Measurements from ENCODE around the gene TBX1.

The TBX1 gene

GRCh38 chr22:19760058-19760950, at the start of gene TBX1:
TSS of gene TBX1 (plus strand) at chr22:19760778. CDS start at chr22:19760844, 66 bp downstream.
- no peak for DNase-seq (ENCODE audit: extremely low read depth in 1 of 2, low read depth in 1 of 2)

DNA sequence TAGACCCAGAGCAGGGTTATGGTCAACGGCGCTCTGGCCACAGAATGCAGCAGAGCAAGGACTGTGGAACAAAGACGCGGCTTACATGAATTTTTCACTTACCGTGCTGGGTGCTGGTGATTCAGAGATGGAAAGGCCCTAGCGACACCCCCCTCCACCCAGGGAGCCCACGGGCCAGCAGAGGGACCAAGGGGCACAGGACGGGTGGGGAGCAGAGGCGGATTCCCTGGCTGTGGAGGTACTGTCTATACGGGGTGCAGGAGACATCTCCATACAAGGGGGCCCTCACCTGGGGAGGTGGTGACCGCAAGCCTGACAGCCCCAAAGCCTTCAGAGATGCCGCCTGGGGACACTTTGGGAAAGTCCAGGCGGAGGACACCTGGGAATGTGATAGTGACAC, 47.3 kb upstream of the TBX1 start:
- DNase-seq (ENCODE audit: extremely low read depth in 1 of 2, low read depth in 1 of 2), result no peak

- DNase-seq (ENCODE audit: extremely low read depth in 1 of 2, low read depth in 1 of 2), result no peak
Measured at GRCh38 chr22:19713650-19714311, 46.8 kb upstream of the TBX1 start.

- no peak for DNase-seq (ENCODE audit: extremely low read depth in 1 of 2, low read depth in 1 of 2)
Measured at GRCh38 chr22:19714312-19715187, 46.0 kb upstream of the TBX1 start, which contains the start of gene SEPTIN5. TSS of gene SEPTIN5 (plus strand) at chr22:19714503. CDS start at chr22:19714589, 86 bp downstream.

- DNase-seq (ENCODE audit: extremely low read depth in 1 of 2, low read depth in 1 of 2), result no peak
Measured at GRCh38 chr22:19715188-19715930, 45.2 kb upstream of the TBX1 start.

- DNase-seq (ENCODE audit: extremely low read depth in 1 of 2, low read depth in 1 of 2), result no peak
Measured at GRCh38 chr22:19716041-19716828, 44.3 kb upstream of the TBX1 start.

- DNase-seq (ENCODE audit: extremely low read depth in 1 of 2, low read depth in 1 of 2), result no peak
Measured at GRCh38 chr22:19716829-19717105, 43.8 kb upstream of the TBX1 start.

DNA sequence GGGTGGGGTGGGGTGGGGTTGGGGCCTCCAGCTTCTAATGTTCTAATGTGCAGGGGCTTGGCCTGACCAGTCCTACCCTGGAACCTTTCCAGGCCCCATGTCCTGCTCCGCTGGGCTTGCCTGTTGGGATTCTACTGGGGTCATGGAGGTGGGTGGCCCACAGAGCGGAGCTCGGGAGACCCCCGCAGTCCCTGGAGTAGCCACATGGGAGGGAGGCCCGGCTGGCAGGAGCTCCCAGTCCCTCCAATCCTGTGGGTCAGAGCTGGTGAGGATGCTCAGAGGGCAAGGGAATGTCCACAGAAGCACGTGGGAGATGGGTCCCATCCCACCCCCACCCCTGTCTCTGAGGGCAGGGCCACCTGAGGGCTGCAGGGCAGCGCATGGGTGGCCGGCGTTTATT, 43.4 kb upstream of the TBX1 start:
- no peak for DNase-seq (ENCODE audit: extremely low read depth in 1 of 2, low read depth in 1 of 2)

DNA sequence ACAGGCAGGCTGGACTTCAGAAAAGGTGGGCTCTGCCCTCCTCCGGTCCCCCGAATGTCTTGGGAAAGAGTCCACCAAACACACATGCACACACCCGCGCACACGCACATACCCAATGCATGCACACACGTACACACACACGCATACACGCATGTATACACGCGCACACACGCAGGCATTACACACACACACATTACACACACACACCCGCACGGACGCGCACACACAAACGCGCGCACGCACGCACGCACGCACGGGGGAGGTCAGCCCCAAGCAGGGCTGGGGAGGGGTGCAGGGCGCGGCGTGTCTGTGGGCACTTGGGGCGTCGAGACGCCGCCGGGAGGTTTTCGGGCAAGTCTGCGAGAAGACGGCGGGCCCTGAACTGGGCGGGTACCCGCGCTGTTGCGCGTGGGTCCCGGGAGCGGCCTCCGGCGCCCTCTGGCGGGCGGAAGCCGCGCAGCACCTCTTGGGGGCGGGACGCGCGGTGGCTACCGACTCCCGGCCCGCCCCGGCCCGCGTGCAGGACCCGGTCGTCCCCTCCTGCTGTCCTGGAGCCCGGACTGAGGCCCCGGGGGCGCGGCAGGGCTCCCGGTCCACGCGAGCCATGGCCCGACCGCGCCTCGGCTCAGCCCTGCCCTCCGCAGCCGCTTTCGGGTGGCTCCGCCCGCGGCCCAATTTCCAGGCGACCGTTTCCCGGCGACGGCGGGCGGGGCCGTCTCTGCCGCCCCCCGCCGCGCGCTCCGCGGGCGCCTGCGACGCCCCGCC, 42.7 kb upstream of the TBX1 start:
- peak; percentile 17 to 71 for DNase-seq (ENCODE audit: extremely low read depth in 1 of 2, low read depth in 1 of 2)

DNA sequence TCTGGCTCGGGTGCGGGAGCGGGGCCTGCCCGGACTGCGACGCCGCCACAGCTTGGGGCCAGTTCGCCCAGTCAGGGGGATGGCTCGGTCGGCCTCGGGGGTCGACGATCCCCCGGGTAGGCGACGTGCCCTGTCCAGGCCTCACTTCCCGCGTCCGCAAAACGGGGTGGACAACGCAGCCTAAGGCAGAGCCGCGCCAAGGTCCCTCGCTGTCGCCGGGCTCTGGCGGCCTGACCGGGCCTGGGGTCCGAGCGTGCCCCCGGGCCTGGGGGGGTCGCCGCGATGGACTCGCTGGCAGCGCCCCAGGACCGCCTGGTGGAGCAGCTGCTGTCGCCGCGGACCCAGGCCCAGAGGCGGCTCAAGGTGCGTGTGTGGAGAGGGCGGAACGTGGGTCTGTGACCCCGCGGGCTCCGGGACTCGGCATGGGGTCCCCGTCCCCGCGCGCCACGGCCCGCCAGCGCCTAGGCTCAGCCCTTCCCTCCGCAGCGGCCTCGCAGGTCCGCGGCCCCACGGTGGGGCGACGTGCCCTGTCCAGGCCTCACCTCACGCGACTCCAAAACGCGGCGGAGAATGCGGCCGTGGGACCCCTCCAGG, 42.0 kb upstream of the TBX1 start:
- DNase-seq (ENCODE audit: extremely low read depth in 1 of 2, low read depth in 1 of 2), result no peak

GRCh38 chr22:19719050-19719482, 41.5 kb upstream of the TBX1 start:
- no peak for DNase-seq (ENCODE audit: extremely low read depth in 1 of 2, low read depth in 1 of 2)

- DNase-seq (ENCODE audit: extremely low read depth in 1 of 2, low read depth in 1 of 2), result no peak
Measured at GRCh38 chr22:19719488-19720021, 41.0 kb upstream of the TBX1 start.

DNA sequence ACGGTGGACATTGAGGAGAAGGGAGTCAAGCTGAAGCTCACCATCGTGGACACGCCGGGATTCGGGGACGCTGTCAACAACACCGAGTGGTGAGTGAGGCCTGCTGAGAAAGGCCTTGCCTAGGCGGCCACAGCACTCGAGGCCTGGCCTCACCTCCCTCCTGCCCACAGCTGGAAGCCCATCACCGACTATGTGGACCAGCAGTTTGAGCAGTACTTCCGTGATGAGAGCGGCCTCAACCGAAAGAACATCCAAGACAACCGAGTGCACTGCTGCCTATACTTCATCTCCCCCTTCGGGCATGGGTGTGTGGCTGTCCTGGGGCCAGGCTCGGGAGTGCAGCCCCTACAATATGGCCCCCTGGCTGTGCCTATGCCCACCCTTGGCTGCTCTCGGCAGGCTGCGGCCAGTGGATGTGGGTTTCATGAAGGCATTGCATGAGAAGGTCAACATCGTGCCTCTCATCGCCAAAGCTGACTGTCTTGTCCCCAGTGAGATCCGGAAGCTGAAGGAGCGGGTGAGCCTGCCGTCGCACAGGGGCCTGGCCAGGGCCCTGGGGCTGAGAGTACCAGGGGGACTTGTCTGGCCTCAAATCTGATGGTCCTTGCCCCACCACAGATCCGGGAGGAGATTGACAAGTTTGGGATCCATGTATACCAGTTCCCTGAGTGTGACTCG, 40.3 kb upstream of the TBX1 start:
- DNase-seq (ENCODE audit: extremely low read depth in 1 of 2, low read depth in 1 of 2), result no peak

GRCh38 chr22:19720999-19721329, 39.6 kb upstream of the TBX1 start:
- no peak for DNase-seq (ENCODE audit: extremely low read depth in 1 of 2, low read depth in 1 of 2)

DNA sequence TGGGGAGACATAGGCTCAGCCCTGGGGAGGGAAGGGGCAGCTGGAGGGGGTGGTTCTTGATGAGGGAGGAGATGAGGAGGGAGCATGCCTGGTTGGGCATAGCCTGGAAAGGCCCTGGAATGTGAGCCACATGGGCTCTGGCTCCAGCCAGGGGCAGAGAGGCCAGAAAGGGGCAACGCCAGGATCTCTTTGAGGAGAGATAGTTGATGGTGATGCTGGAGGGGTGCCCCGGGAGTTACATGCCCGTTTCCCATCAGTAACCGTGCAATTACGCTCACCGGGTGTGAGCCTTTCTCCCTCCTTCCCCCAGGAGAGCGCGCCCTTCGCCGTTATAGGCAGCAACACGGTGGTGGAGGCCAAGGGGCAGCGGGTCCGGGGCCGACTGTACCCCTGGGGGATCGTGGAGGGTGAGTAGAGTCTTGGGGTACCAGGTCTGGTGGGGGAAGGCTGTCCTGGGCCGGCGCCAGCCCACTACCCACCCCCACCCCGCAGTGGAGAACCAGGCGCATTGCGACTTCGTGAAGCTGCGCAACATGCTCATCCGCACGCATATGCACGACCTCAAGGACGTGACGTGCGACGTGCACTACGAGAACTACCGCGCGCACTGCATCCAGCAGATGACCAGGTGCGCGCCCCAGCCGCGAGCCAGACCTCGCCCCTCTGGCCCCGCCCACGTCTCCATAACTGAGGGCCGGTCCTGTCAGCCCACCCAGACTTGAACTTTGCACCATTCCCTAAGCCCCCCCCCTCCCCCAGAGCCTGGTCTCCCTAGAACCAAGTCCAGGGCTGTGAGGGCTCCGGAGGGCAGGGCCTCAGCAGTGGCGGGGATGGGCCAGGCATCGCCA, 39.0 kb upstream of the TBX1 start:
- DNase-seq (ENCODE audit: extremely low read depth in 1 of 2, low read depth in 1 of 2), result no peak

- no peak for DNase-seq (ENCODE audit: extremely low read depth in 1 of 2, low read depth in 1 of 2)
Measured at GRCh38 chr22:19722178-19722981, 38.2 kb upstream of the TBX1 start.

- no peak for DNase-seq (ENCODE audit: extremely low read depth in 1 of 2, low read depth in 1 of 2)
Measured at GRCh38 chr22:19722982-19723231, 37.7 kb upstream of the TBX1 start.

All from activated CD8-positive, alpha-beta memory T cell treated with anti-CD3 and anti-CD28 coated beads for 1 hour (primary cell).